Right renal cortex interstitium (tissue), 3 donors: ENCODE measurements around the gene CYP4F12. TPM values are rescaled to one million over a fixed set of nuclear protein-coding genes. Genes with fewer than 3 reads are reported as not detected.
A peak's percentile ranks its signal among the peaks of the same experiment; 100 is the strongest.

Experiments
- DNase-seq, 3 donors: peaks; one replicate each; pipeline ENCODE4 v3.0.0-alpha.2; 2013; ENCODE audit warnings: low read depth in 3 of 3, low spot score in 2 of 3
- polyA plus RNA-seq, 3 donors: library from polyadenylated mRNA; unstranded; fragments of 120-200 nt; gene quantifications; one replicate each; pipeline ENCODE4 v1.2.1, GENCODE V29; 2013; ENCODE audit not compliant: insufficient read length in 3 of 3

The CYP4F12 gene
- polyA plus RNA-seq, 3 donors = 0.49 to 0.61 TPM; not detected in 1

DNA sequence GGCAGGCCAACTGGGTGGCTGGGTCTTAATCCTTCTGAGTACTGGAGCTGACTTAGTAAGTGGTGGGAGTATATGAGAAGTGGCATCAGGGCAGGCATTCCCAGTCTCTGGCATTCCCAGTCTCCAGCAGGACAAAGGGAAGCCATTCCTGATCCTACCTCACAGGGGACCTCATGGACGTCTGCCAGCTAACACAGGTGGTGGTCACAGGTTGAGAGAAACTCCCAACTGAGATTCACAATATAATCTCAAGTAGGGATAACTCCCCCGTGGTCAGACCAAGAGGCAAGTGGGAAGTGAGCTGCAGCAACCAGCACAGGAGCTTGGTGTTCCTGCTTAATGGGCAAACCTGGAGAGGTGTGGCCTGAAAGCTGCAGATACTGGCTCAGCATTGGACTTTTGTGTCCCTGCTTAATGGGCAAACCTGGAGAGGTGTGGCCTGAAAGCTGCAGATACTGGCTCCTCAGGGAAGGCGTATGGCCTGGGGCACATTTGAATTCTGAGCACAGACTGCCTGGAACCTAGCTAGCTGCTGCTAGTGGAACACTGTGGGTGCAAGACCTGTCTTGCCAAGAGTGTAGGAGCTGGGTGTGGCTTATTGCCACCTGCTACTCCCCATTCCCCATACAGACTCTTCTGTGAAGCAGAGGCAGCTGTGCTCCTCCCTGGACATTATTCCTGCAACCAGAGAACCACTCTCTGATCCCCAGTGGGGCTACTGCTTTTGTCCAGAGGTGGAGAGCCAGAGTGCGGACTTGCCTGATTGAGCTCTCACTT lies 29.1 kb downstream of the CYP4F12 start:
- no peak for DNase-seq

DNA sequence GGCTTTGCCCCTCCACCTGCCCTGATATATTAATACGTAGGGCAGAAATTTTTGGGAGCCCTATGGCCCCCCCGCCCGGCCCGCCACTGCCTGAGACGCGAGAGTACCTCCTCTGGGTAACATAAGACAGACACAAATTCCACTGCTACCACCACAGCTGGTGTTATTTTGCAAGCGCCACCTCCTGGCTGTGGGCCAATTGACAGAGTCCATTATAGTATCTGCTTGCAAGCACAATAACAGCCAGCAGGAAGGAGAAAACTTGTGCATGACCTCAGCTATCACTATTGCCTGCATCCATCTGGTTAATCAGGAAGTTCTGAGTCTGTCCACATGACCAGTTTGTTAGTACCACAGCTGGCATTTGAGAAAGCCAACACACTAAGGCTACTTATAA lies 29.6 kb downstream of the CYP4F12 start:
- DNase-seq = peak in 1 of 3 donors; percentile 12

DNA sequence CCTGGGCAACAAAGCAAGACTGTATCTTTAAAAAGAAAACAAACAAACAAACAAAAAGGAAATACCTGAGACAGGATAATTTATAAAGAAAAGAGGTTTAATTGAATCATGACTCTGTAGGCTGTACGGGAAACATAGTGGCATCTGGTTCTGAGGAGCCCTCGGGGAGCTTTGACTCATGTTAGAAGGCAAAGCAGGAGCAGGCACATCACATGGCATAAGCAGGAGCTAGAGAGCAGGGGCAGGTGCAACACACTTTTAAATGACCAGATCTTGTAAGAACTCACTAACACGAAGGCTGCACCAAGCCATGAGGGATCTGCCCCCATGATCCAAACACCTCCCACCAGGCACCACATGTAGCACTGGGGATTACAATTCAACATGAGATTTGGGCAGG lies 41.8 kb downstream of the CYP4F12 start:
- no peak for DNase-seq

DNA sequence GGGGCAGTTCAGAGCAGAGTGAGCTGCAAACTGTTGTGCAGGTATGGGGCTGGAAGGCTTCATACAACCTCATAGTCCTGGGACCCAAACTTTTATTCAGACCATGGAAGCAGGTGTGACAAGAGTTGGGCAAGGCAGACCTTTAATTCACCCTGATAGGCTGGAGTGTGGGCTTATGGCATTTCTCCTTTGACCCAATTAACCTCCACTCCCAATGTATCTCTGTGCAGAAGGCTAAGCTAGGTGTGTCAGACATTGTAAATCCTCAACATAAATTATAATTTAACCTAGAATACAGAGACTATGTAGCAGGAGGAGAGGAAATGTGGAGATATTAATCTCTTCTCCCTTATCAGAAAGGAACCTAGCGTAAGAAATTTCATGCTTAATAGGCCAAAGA lies 42.8 kb downstream of the CYP4F12 start:
- no peak for DNase-seq

DNA sequence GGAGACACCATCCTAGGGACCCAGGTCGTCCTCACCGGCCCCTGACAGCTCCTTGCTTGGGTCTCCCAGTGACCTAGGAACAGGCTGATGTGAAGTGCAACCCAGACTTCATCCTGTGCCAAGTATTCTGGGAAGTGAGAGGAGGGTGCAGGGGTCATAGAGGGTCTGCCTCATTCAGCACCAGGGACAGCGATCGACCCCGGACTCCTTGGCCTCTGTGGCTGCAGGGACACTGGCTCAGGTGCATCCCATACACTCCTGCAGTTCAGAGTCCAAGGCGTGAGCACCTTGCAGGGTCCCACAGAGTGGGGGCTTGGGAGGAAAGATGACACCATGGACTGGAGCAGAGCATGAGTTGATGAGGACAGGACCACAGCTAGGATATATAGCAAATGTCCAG lies 44.9 kb downstream of the CYP4F12 start:
- DNase-seq = no peak

DNA sequence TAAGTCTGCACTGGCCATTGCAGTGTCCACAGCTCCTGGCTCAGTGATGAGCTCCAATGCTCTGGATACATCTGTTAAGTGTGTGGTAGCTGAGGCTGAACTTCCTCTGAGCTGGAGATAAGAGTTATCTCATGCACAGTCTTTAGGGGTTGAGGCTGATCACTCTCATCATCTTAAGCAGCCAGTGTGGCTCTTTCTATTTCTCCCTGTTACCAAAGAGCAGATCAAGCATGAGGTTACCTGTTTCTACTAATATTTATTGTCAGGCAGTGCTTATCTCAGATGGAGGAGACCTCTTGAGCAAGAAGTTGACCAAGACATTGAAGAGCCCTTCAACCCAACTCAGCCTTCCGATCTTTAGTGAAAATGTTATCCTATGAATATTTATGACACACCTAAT lies 48.4 kb downstream of the CYP4F12 start:
- no peak for DNase-seq

DNA sequence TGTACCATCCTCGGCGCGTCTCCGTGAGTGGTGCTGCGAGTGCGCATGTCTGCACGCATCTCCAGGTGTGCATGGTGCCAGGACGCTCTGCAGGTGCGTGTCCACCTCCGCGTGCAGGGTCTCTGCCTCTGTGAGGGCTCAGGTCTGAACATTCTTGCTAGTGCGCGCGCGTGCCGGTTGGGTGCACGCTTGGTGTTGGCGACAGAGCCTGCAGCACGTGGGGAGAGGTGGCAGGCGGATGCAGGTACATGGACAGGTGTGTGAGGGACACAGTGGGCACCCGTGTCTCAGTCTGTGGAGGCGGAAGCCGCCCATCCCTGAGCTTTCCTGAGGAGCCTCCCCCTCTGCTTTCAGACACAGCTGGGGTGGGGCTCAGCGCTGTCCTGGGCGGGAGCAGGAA lies 50.1 kb downstream of the CYP4F12 start:
- no peak for DNase-seq

DNA sequence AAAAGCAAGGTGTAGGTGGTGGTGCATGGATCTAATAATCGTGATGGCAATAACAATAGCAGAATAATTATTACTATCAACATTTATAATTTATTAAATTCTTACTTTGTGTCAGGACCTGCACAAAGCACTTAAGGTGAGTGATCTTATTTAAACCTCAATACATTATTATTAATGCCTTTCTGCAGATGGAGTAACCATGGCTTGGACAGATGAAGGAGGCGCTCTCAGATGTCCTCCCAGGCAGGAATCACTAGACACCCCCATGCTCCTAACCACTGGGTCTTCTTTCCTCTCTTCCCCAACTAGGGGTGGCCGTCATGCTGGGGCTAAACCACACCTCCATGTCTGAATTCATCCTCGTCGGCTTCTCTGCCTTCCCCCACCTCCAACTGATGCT lies 54.8 kb downstream of the CYP4F12 start, which contains the start of gene OR10H2:
OR10H2 (plus strand) TSS at position 301 of the 400 bp plus-strand sequence; CDS start at position 321, 20 bp downstream.
- DNase-seq = no peak

DNA sequence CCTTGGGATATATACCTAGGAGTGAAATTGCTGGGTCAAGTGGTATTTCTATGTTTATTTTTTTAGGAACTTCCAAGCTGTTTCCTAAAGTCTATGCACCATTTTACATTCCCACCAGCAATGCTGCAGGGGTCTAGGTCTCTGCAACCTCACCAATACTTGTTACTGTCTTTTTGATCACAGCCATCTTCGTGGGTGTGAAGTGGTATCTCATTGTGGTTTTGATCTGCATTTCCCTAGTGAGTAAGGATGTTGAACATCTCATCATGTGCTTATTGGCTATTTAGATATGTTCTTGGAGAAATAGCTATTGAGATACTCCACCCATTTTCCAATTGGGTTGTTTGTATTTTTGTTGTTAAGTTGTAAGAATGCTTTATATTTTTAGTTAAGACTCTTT lies 57.7 kb downstream of the CYP4F12 start:
- DNase-seq = no peak

DNA sequence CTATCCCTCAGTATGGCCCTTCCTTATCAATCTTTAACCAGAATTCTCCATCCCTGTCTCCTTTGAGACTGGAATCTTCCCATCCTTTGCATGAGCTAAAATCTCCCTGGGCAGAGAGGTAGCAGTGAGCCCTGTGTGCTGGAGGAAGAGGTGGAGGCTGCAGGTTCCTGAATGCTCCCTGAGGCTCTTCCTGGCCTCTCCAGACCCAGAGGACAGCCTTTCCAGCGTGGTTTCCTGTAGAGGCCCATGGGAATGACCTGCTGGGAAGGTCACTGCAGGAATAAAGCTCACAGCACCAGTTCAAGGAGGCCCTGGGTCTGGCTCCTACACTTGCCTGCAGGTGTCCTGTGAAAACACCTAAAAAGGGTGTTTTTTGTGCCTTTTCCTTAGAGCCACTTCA lies 59.5 kb downstream of the CYP4F12 start:
- DNase-seq = no peak

DNA sequence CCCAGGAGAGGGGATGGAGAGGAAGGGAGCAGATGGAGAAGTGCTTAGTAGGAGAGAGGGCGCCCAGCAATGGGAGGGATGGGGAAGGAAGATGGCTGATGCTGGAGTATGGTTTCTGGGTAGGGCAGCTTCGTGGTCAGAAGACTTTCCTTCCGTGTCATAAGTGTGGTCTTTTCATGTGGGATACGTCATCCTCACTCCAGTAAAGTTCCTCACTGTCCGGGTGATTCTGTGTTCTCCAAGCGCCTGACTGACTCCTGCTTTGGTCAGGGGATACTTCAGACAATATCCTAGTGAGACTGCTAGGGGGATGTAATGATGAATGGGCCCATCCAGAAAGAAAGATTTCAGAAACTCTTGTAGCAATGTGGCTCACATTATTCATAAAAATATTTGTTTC lies 61.0 kb downstream of the CYP4F12 start:
- no peak for DNase-seq

DNA sequence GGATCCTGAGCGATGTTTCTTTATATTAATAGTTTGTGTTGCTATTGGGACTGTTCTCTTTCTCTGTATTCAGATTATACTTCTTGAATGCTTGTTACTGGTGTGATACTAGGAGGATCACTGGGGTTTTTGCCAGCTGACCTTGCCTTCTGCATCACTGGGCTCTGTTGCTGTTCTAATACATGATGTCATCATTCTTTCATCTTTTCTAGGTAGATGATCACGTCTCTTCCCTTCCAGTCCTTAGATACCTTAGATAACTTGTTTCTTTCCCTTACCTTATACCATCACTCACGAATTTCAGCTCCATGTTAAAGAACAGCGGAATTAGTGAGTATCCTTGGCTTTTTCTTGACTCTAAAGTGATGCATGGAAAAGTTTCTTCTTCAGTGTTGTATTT lies 64.8 kb downstream of the CYP4F12 start, which contains the start of gene OR10H3:
OR10H3 (plus strand) TSS at position 264 of the 400 bp plus-strand sequence. CDS start 3,408 bp downstream, outside the sequence.
- DNase-seq = no peak

DNA sequence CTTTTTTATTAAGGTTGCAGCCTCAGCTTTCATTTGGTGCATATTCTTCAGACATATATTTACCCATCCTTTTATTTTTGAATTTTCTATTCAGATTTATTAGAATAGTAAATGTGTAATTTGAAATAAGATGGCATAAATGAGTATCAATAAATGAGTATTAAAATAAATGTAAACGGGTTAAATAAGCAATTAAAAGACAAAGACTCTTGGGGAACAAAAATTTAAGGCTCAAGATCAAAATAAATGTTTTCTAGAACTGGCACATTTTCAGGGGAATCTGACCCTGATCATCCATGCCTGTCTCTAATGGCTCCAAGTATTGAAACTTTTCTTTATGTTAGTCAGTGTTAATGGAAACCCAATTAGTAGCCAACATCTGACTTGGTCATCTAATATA lies 67.9 kb downstream of the CYP4F12 start:
- DNase-seq = no peak

Other genes with a start within 250 kb of the CYP4F12 start
- gene WIZ, start 223.1 kb upstream of the CYP4F12 start, polyA plus RNA-seq = 10 to 100 TPM; 22.4 to 26.1 (median 22.4) TPM
- 1 to 10 TPM in 2 of 3 donors, under 1 TPM in 1; 0.61 to 1.5 (median 1.0) TPM for gene RASAL3, start 208.5 kb upstream of the CYP4F12 start, polyA plus RNA-seq
- under 1 TPM in 1 of 3 donors, not detected in 2; 0.07 TPM for gene PGLYRP2, start 193.6 kb upstream of the CYP4F12 start, polyA plus RNA-seq
- under 1 TPM in 2 of 3 donors, not detected in 1; 0.28 to 0.41 TPM for gene CYP4F22, start 164.6 kb upstream of the CYP4F12 start, polyA plus RNA-seq
- gene CYP4F8, start 57.9 kb upstream of the CYP4F12 start, polyA plus RNA-seq = under 1 TPM in 1 of 3 donors, not detected in 2; 0.04 TPM
- gene CYP4F3, start 32.2 kb upstream of the CYP4F12 start, polyA plus RNA-seq = under 1 TPM; 0.15 to 0.51 (median 0.18) TPM
- not detected for gene OR10H2, start 54.9 kb downstream of the CYP4F12 start, polyA plus RNA-seq
- gene OR10H3, start 64.9 kb downstream of the CYP4F12 start, polyA plus RNA-seq = not detected
- under 1 TPM; 0.01 to 0.04 (median 0.03) TPM for gene OR10H5, start 114.6 kb downstream of the CYP4F12 start, polyA plus RNA-seq
- under 1 TPM in 2 of 3 donors, not detected in 1; 0.04 to 0.07 TPM for gene OR10H1, start 142.6 kb downstream of the CYP4F12 start, polyA plus RNA-seq
- gene CYP4F2, start 225.0 kb downstream of the CYP4F12 start, polyA plus RNA-seq = under 1 TPM in 2 of 3 donors, not detected in 1; 0.15 to 0.41 TPM